Measurements from ENCODE around the gene FGFR4.

- no peak for TF ChIP-seq CTCF (conservative IDR thresholded peaks at IDR 0.05; ENCODE audit: low read depth, low read length)
- no peak for TF ChIP-seq EZH2 (IDR thresholded peaks at IDR 0.05; ENCODE audit: low read length, unreplicated experiment)
Observed at GRCh38 chr5:177043958-177044357, 42.8 kb upstream of the FGFR4 start.
